Measurements from ENCODE around the gene EP400. TPM values are rescaled to one million over a fixed set of nuclear protein-coding genes. Genes with fewer than 3 reads are reported as not detected.

Gene EP400
- 9.7 and 10.3 TPM in 2 replicates for total RNA-seq (2014; rRNA removed; shearing (Covaris generic))

DNA sequence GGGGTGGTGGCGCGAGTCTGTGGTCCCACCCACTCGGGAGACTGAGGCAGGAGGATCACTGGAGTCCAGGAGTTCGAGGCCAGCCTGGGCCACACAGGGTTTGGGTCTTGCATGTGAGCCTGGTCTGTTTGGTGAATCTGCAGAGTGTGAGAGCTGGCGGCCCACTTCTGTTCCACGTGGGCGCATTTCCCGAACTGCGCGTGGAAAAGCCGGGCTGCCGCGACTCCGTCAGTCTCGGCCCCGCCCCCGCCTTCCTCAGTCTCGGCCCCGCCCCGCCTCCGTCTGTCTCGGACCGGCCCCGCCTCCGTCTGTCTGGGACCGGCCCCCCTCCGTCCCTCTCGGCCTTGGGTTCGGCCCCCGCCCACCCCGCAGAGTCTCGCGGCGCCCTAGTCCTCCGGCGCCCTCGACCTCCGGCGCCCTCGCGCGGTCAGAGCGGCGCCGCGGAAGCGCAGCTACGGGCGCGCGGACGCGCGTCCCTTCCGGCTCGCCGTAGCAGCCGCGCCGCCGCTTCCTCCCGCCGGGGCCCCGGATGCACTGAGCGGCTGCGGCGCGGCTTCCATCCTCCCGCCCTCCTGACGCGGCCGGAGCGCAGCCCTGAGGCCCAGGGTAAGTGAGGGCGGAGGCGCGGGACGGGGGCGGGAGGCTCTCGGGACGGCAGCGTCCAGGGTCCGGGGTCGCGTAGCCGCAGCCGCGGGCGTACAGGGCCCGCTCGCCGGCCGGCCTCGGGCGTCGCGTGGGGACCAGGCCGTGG is at the start of gene EP400:
TSS of gene EP400 (plus strand) at position 512 of the 751 bp plus-strand sequence. CDS start 10,678 bp downstream, outside the sequence.
- Histone ChIP-seq H3K4me1 (replicated peaks) (peaks cover 9% of the 10 kb centered on the region), H3K27ac (peak within 1 kb of the TSS; percentile 64), H3K27me3 (replicated peaks) (no peaks in the 10 kb centered on the region), H3K36me3 (peaks cover 13% of the 10 kb centered on the region), H3K9me3 (replicated peaks) (peaks cover 4% of the 10 kb centered on the region), H3K4me3 (peak within 1 kb of the TSS; percentile 100)
- DNase-seq (ENCODE audit: low read depth in 1 of 2, low spot score in 2 of 2): peak; percentile 85 to 94

DNA sequence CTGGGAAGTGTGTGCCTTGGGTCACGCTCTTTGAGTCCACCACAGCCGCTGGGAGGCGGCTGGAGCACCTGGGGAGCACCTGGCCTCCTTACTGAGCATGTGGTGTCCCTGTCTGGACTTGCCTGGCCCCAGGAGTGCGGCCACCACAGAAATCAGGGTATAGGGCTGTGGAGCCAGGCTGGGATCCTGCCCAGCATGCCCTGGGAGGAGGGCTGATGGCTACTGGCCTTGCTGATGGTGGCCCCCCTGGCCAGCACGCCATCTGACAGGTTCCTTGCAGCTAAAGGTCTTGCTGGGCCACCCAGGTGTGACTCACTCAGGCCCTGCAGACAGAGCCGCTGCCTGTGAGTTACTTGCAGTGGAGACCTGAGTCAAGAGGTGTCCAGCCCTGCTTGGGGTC is 49.3 kb upstream of the EP400 start:
- H3K27ac ChIP-seq: no peak overlapping the region
- H3K4me1 ChIP-seq (replicated peaks): peaks cover 15% of the 10 kb centered on the region
- no peaks in the 10 kb centered on the region for H3K27me3 ChIP-seq (replicated peaks)

DNA sequence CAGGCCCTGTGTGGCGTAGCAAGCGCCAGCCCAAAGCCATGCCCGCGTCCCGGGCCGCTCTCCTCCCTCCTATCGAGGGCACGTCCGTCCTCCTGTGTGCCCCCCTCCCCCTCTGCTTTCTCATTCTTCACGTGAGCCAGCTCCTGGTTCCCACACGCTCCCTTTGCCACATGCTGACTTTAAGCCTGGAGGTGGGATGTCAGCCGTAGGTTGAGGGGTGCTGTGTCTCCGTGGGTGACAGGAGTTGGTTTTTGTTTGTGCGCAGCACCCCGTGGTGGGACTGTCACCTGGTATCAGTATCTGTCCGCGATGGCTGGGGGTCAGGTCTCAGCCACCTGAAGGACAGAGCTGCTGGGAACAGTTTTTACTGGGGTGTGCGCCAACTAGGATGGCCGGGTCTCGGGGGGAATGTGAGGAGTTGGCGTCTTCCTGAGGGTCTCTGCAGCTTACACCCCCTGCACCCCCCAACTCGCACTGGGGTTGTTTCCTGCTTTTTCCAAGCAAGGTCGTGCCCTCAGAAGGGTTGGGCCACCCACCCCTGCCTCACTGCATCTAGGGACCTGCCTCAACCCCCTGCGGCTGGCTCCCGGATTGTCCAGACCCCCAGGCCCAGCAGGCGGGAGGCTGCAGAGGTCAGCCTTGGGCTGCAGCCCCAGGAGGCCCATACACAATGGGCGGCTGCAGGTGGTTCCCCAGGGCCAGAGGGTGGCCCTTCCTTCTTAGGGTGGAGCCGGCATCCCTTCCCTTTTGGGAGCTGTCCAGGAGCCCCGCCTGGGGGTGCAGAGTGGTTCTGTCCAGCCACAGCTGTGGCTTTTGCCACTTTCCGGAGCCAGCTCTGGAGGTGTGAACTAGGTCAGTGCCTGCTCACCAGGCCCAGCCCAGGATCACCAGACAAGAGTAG is 48.1 kb upstream of the EP400 start:
- no peak for DNase-seq (ENCODE audit: low read depth in 1 of 2, low spot score in 2 of 2)

More for the DNA sequence above, 49.3 kb upstream of the EP400 start:
- no peaks in the 10 kb centered on the region for H3K9me3 ChIP-seq (replicated peaks)
- DNase-seq (ENCODE audit: low read depth in 1 of 2, low spot score in 2 of 2): no peak
- peaks cover 12% of the 10 kb centered on the region for H3K36me3 ChIP-seq
- no peak overlapping the region for H3K4me3 ChIP-seq

GRCh38 chr12:131902332-131903241 is 47.2 kb upstream of the EP400 start:
- Histone ChIP-seq H3K36me3 (peaks cover 1% of the 10 kb centered on the region; the same call in 1 of the 2 replicates), H3K4me3 (no peak overlapping the region), H3K9me3 (replicated peaks) (no peaks in the 10 kb centered on the region), H3K27me3 (replicated peaks) (no peaks in the 10 kb centered on the region), H3K27ac (no peak overlapping the region), H3K4me1 (replicated peaks) (no peaks in the 10 kb centered on the region)
- peak in 1 of 2 experiments; percentile 40 for DNase-seq (ENCODE audit: low read depth in 1 of 2, low spot score in 2 of 2)

More for the DNA sequence above, 48.1 kb upstream of the EP400 start:
- Histone ChIP-seq H3K27me3 (replicated peaks) (no peaks in the 10 kb centered on the region), H3K4me1 (replicated peaks) (peaks cover 2% of the 10 kb centered on the region), H3K27ac (no peak overlapping the region), H3K36me3 (peaks cover 10% of the 10 kb centered on the region), H3K4me3 (no peak overlapping the region), H3K9me3 (replicated peaks) (no peaks in the 10 kb centered on the region)

GRCh38 chr12:131903270-131904255 is 46.2 kb upstream of the EP400 start:
- H3K36me3 ChIP-seq: peaks cover 1% of the 10 kb centered on the region
- no peaks in the 10 kb centered on the region for H3K27me3 ChIP-seq (replicated peaks)
- DNase-seq (ENCODE audit: low read depth in 1 of 2, low spot score in 2 of 2): peak in 1 of 2 experiments; percentile 39
- no peaks in the 10 kb centered on the region for H3K4me1 ChIP-seq (replicated peaks)
- no peak overlapping the region for H3K27ac ChIP-seq
- H3K9me3 ChIP-seq (replicated peaks): no peaks in the 10 kb centered on the region
- no peak overlapping the region for H3K4me3 ChIP-seq

DNA sequence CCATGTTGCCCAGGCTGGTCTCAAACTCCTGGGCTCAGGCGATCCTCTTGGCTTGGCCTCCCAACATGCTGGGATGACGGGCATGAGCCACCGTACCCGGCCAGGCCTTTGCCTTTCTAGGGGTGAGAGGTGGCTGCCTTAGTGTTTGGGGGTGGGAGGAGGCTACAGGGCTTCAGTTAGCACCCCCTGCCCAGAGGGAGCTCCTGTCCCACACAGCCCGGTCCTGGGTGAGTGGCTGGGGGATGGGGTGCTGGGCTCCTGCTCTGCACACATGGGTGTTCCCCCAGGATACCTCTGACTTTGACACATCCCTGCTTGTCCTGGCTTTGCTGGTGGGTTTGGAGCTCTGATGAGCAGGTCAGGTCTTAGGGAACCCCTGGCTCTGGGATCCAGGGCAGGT is 45.4 kb upstream of the EP400 start:
- no peak for DNase-seq (ENCODE audit: low read depth in 1 of 2, low spot score in 2 of 2)
- Histone ChIP-seq H3K4me1 (replicated peaks) (no peaks in the 10 kb centered on the region), H3K9me3 (replicated peaks) (no peaks in the 10 kb centered on the region), H3K27me3 (replicated peaks) (no peaks in the 10 kb centered on the region), H3K4me3 (no peak overlapping the region), H3K36me3 (peaks cover 8% of the 10 kb centered on the region), H3K27ac (no peak overlapping the region)

- H3K4me1 ChIP-seq (replicated peaks): no peaks in the 10 kb centered on the region
- DNase-seq (ENCODE audit: low read depth in 1 of 2, low spot score in 2 of 2): no peak
- no peaks in the 10 kb centered on the region for H3K9me3 ChIP-seq (replicated peaks)
- H3K27me3 ChIP-seq (replicated peaks): no peaks in the 10 kb centered on the region
- H3K27ac ChIP-seq: no peak overlapping the region
- no peak overlapping the region for H3K4me3 ChIP-seq
- H3K36me3 ChIP-seq: peaks cover 8% of the 10 kb centered on the region
Observed at GRCh38 chr12:131905081-131905629, 44.6 kb upstream of the EP400 start.

DNA sequence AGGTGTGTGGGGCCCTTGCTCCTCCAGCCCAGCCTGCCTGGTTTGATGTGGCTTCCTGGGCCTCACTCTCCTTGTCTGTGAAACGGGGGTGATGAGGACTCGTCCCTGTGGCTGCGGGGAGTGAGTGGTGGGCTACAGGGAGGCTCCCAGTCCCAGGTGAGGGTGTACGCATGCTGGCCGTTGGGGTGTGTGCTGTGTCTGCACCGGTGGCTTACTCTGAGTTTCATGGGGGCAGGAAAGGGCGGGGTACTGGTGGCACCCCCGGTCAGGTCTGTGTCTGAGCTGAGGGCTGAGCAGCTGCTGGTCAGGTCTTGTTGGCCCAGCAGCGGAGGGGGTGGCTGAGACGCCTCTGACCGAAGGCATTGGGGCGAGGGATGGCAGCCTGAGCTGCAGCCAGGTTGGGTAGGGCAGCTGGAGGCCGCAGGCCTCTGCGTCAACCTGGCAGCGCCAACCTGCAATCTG is 44.1 kb upstream of the EP400 start:
- DNase-seq (ENCODE audit: low read depth in 1 of 2, low spot score in 2 of 2): no peak
- no peak overlapping the region for H3K27ac ChIP-seq
- no peak overlapping the region for H3K4me3 ChIP-seq
- H3K9me3 ChIP-seq (replicated peaks): no peaks in the 10 kb centered on the region
- no peaks in the 10 kb centered on the region for H3K27me3 ChIP-seq (replicated peaks)
- peaks cover 4% of the 10 kb centered on the region for H3K4me1 ChIP-seq (replicated peaks)
- H3K36me3 ChIP-seq: peaks cover 8% of the 10 kb centered on the region

DNA sequence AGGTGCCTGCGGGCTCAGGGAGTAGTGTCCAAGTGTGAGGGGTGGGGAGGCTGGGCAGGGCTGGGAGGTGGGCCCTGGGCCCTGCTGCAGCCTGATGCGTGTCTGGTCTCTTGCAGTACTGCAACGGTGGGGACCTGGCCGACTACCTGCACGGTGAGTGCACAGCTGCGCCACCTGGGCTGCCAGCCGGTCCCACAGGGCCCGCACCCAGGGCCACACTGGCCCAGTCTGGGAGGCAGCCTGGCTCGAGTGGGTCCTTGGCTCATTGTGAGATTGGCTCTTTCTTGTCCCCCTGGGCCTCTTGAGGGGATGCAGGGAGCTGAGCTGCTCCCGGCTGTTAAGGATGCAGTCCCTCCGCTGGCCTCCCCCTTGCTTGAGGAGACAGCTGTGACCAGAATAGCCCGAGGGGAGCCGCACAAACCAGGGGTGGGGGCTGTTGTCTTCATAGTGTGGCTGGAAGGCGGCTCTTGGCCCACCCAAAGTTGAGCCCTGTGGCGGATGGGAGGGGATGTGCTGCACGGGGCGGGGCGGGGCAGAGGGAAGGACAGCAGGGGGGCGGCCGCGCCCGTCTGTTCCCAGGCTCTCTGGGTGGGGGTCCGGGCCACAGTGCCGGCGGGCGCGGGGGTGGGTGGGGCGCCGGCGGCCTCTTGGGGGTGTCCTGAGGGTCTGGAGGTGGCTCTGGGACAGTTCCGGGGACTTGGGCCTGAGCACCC is 42.2 kb upstream of the EP400 start:
- peaks cover 25% of the 10 kb centered on the region for H3K36me3 ChIP-seq
- H3K9me3 ChIP-seq (replicated peaks): no peaks in the 10 kb centered on the region
- H3K27ac ChIP-seq: no peak overlapping the region
- H3K27me3 ChIP-seq (replicated peaks): no peaks in the 10 kb centered on the region
- peaks cover 16% of the 10 kb centered on the region for H3K4me1 ChIP-seq (replicated peaks)
- no peak overlapping the region for H3K4me3 ChIP-seq
- DNase-seq (ENCODE audit: low read depth in 1 of 2, low spot score in 2 of 2): peak in 1 of 2 experiments; percentile 36

DNA sequence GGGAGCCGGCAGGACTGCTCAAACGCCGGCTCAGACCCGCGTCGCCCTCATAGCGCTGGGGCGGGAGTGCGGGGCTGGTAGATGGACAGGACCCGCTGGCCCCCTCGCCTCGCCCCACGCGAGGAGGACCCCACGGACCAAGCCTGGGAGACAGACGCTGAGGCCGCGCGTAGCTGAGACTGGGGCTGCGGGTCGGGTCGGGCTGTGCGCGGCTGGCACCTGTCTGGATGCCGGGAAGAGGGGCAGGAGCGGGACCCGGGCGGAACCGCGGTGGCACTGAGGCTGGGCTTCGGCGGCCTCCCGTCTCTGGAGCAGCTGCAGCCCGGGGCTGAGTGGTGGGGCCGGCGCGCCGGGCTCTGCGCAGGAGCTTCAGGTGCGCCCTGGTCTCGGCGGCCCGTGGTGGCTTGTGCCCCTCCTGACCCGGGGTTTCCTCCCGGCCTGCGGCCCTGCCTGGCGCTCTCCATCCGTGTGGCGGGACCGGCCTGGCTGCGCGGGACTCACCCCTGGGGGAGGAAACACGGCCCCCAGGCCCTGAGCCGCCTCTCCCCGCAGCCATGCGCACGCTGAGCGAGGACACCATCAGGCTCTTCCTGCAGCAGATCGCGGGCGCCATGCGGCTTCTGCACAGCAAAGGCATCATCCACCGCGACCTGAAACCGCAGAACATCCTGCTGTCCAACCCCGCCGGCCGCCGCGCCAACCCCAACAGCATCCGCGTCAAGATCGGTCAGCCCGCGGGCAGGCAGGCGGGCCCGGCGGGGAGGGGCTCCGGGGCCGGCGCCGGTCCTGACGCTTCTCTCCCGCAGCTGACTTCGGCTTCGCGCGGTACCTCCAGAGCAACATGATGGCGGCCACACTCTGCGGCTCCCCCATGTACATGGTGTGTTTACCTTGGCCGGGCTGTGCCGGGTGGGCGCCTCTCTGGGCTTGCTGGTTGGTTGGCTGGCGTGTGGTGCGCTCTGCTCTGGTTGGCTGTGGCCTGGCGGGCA is 41.4 kb upstream of the EP400 start:
- Histone ChIP-seq H3K9me3 (replicated peaks) (no peaks in the 10 kb centered on the region), H3K4me3 (no peak overlapping the region), H3K27ac (no peak overlapping the region), H3K4me1 (replicated peaks) (peaks cover 22% of the 10 kb centered on the region), H3K36me3 (peaks cover 31% of the 10 kb centered on the region), H3K27me3 (replicated peaks) (no peaks in the 10 kb centered on the region)
- DNase-seq (ENCODE audit: low read depth in 1 of 2, low spot score in 2 of 2): peak in 1 of 2 experiments; percentile 43

All from SJSA1 (cell line).